Measurements from ENCODE around the gene ITGA2. TPM values are rescaled to one million over a fixed set of nuclear protein-coding genes. Genes with fewer than 3 reads are reported as not detected.

Gene ITGA2
- total and polyA plus RNA-seq, 2 donors (not counting 1 experiment from before 2014, with no cell fraction given): not detected

- Histone ChIP-seq H3K9me3 (ENCODE audit: control extremely low read depth in 1 of 3, control insufficient read depth in 2 of 3, insufficient read depth in 1 of 3, low read length in 2 of 3) (no peaks in the 10 kb centered on the region), H3K27ac (ENCODE audit: low read length in 2 of 2) (no peak overlapping the region), H3K4me1 (ENCODE audit: control insufficient read depth in 2 of 2, insufficient read depth in 2 of 2, low read length in 2 of 2) (no peaks in the 10 kb centered on the region), H3K4me2 (replicated peaks; ENCODE audit: low read depth, low read length, poor library complexity, severe bottlenecking) (no peak overlapping the region), H3K4me3 (ENCODE audit: control extremely low read depth in 1 of 5, extremely low read depth in 1 of 5, insufficient read depth in 1 of 5, low read depth in 2 of 5, low read length in 4 of 5) (no peak overlapping the region), H4K20me1 (ENCODE audit: control insufficient read depth, insufficient read depth, low read length, poor library complexity, severe bottlenecking) (no peaks in the 10 kb centered on the region), H3K9ac (ENCODE audit: low read length) (no peak overlapping the region), H3K36me3 (replicated peaks in 1 of 2; ENCODE audit: control extremely low read depth in 1 of 2, control insufficient read depth in 1 of 2, extremely low read depth in 1 of 2, insufficient read depth in 2 of 2, low read length in 1 of 2) (no peaks in the 10 kb centered on the region), H2AFZ (ENCODE audit: insufficient read depth, low read depth, low read length, poor library complexity, severe bottlenecking) (no peak overlapping the region), H3K79me2 (ENCODE audit: control insufficient read depth, insufficient read depth, low read length) (no peaks in the 10 kb centered on the region), H3K27me3 (replicated peaks in 1 of 4; ENCODE audit: control extremely low read depth in 1 of 4, control insufficient read depth in 3 of 4, insufficient read depth in 4 of 4, low read length in 3 of 4) (no peaks in the 10 kb centered on the region)
- Mint-ChIP-seq H3K27me3 (no peaks in the 10 kb centered on the region), H3K9me3 (ENCODE audit: insufficient read depth) (no peaks in the 10 kb centered on the region), H3K4me3 (no peak overlapping the region), H3K27ac (no peak overlapping the region), H3K4me1 (no peaks in the 10 kb centered on the region)
- WGBS (ENCODE audit: insufficient coverage): 58% methylated on average over 2 of the region's 2 CpGs
- ATAC-seq (ENCODE audit: low read depth): no peak
- TF ChIP-seq CTCF (IDR thresholded peaks at IDR 0.05) (peak; percentile 24), EZH2 (IDR thresholded peaks at IDR 0.05; ENCODE audit: borderline replicate concordance, insufficient read depth, low read depth, low read length, poor library complexity, severe bottlenecking) (no peak)
- intact Hi-C loops (cut with micrococcal nuclease): no loop called here
- POLR2A ChIA-PET: no interaction called here
- DNase-seq: no peak
- CTCF ChIA-PET: no interaction called here
Observed at GRCh38 chr5:53035868-53036381, 46.8 kb downstream of the ITGA2 start.

- Mint-ChIP-seq H3K27ac (no peak overlapping the region), H3K27me3 (no peaks in the 10 kb centered on the region), H3K9me3 (ENCODE audit: insufficient read depth) (no peaks in the 10 kb centered on the region), H3K4me1 (peaks cover 5% of the 10 kb centered on the region), H3K4me3 (no peak overlapping the region)
- Histone ChIP-seq H3K9me3 (ENCODE audit: control extremely low read depth in 1 of 3, control insufficient read depth in 2 of 3, insufficient read depth in 1 of 3, low read length in 2 of 3) (no peaks in the 10 kb centered on the region), H3K36me3 (replicated peaks in 1 of 2; ENCODE audit: control extremely low read depth in 1 of 2, control insufficient read depth in 1 of 2, extremely low read depth in 1 of 2, insufficient read depth in 2 of 2, low read length in 1 of 2) (no peaks in the 10 kb centered on the region), H3K4me1 (ENCODE audit: control insufficient read depth in 2 of 2, insufficient read depth in 2 of 2, low read length in 2 of 2) (peaks cover 0 to 5% of the 10 kb centered on the region in 2 donors), H3K4me3 (ENCODE audit: control extremely low read depth in 1 of 5, extremely low read depth in 1 of 5, insufficient read depth in 1 of 5, low read depth in 2 of 5, low read length in 4 of 5) (no peak overlapping the region), H3K79me2 (ENCODE audit: control insufficient read depth, insufficient read depth, low read length) (no peaks in the 10 kb centered on the region), H3K9ac (ENCODE audit: low read length) (no peak overlapping the region), H3K4me2 (replicated peaks; ENCODE audit: low read depth, low read length, poor library complexity, severe bottlenecking) (no peak overlapping the region), H2AFZ (ENCODE audit: insufficient read depth, low read depth, low read length, poor library complexity, severe bottlenecking) (no peak overlapping the region), H4K20me1 (ENCODE audit: control insufficient read depth, insufficient read depth, low read length, poor library complexity, severe bottlenecking) (no peaks in the 10 kb centered on the region), H3K27ac (ENCODE audit: low read length in 2 of 2) (no peak overlapping the region), H3K27me3 (replicated peaks in 1 of 4; ENCODE audit: control extremely low read depth in 1 of 4, control insufficient read depth in 3 of 4, insufficient read depth in 4 of 4, low read length in 3 of 4) (no peaks in the 10 kb centered on the region)
- intact Hi-C loops (cut with micrococcal nuclease): no loop called here
- WGBS (ENCODE audit: insufficient coverage): 100% methylated on average over 1 of the region's 3 CpGs
- no peak for ATAC-seq (ENCODE audit: low read depth)
- ChIA-PET POLR2A (no interaction called here), CTCF (no interaction called here)
- DNase-seq: no peak
- TF ChIP-seq CTCF (IDR thresholded peaks at IDR 0.05): no peak
- no peak for TF ChIP-seq EZH2 (IDR thresholded peaks at IDR 0.05; ENCODE audit: borderline replicate concordance, insufficient read depth, low read depth, low read length, poor library complexity, severe bottlenecking)
Observed at GRCh38 chr5:53037141-53037859, 48.1 kb downstream of the ITGA2 start.

All from B cell (primary cell).